ENCODE results near the gene PRPF8. TPM values are rescaled to one million over a fixed set of nuclear protein-coding genes. Genes with fewer than 3 reads are reported as not detected.

Gene PRPF8
- total and polyA plus RNA-seq, 3 experiments from 2014 or later: 209 to 447 (median 430) TPM

GRCh38 chr17:1625053-1625452, 59.6 kb downstream of the PRPF8 start:
- Histone ChIP-seq H3K9me3 (ENCODE audit: low read length) (no peaks in the 10 kb centered on the region), H3K4me1 (ENCODE audit: insufficient read depth, low read length) (peaks cover 17% of the 10 kb centered on the region), H3K4me3 (ENCODE audit: low read length) (no peak overlapping the region), H3K27me3 (ENCODE audit: insufficient read depth, low read length, poor library complexity, severe bottlenecking) (no peaks in the 10 kb centered on the region), H3K27ac (ENCODE audit: low read depth, low read length) (no peak overlapping the region), H3K36me3 (ENCODE audit: insufficient read depth, low read length) (no peaks in the 10 kb centered on the region)
- CTCF ChIA-PET: no interaction called here
- Mint-ChIP-seq H3K9me3 (no peaks in the 10 kb centered on the region), H3K36me3 (peaks cover 0 to 7% (median 0%) of the 10 kb centered on the region in 3 donors), H3K4me3 (peak overlapping the region in 1 of 7 donors; percentile 73), H3K27me3 (peaks cover 0 to 6% of the 10 kb centered on the region in 2 donors), H3K27ac (no peak overlapping the region), H3K4me1 (peaks cover 7 to 21% (median 7%) of the 10 kb centered on the region in 3 donors)
- POLR2A ChIA-PET: no interaction called here
- DNase-seq: no peak

- Histone ChIP-seq H3K27me3 (ENCODE audit: insufficient read depth, low read length, poor library complexity, severe bottlenecking) (no peaks in the 10 kb centered on the region), H3K9me3 (ENCODE audit: low read length) (no peaks in the 10 kb centered on the region), H3K36me3 (ENCODE audit: insufficient read depth, low read length) (no peaks in the 10 kb centered on the region), H3K4me3 (ENCODE audit: low read length) (no peak overlapping the region), H3K27ac (ENCODE audit: low read depth, low read length) (no peak overlapping the region), H3K4me1 (ENCODE audit: insufficient read depth, low read length) (peaks cover 15% of the 10 kb centered on the region)
- peaks cover 0 to 7% (median 0%) of the 10 kb centered on the region in 3 donors for H3K36me3 Mint-ChIP-seq
- H3K27me3 Mint-ChIP-seq: peaks cover 0 to 6% of the 10 kb centered on the region in 2 donors
- H3K27ac Mint-ChIP-seq: no peak overlapping the region
- CTCF ChIA-PET: no interaction called here
- H3K9me3 Mint-ChIP-seq: no peaks in the 10 kb centered on the region
- DNase-seq: no peak
- H3K4me3 Mint-ChIP-seq: no peak overlapping the region
- H3K4me1 Mint-ChIP-seq: peaks cover 5 to 19% (median 6%) of the 10 kb centered on the region in 3 donors
- POLR2A ChIA-PET: no interaction called here
Observed at GRCh38 chr17:1624650-1625049, 60.0 kb downstream of the PRPF8 start.

- Histone ChIP-seq H3K9me3 (ENCODE audit: low read length) (no peaks in the 10 kb centered on the region), H3K4me3 (ENCODE audit: low read length) (no peak overlapping the region), H3K36me3 (ENCODE audit: insufficient read depth, low read length) (no peaks in the 10 kb centered on the region), H3K27me3 (ENCODE audit: insufficient read depth, low read length, poor library complexity, severe bottlenecking) (no peaks in the 10 kb centered on the region), H3K27ac (ENCODE audit: low read depth, low read length) (no peak overlapping the region), H3K4me1 (ENCODE audit: insufficient read depth, low read length) (peaks cover 11% of the 10 kb centered on the region)
- peaks cover 0 to under 1% (median 0%) of the 10 kb centered on the region in 3 donors for H3K36me3 Mint-ChIP-seq
- H3K4me1 Mint-ChIP-seq: peaks cover 4 to 13% (median 6%) of the 10 kb centered on the region in 3 donors
- ChIA-PET POLR2A (no interaction called here), CTCF (interaction anchor here (1.2 kb wide), 1 partner anchor 258 kb away, joined by 4 read pairs; no protein-coding TSS in a partner anchor)
- H3K27ac Mint-ChIP-seq: no peak overlapping the region
- peaks cover 0 to 6% of the 10 kb centered on the region in 2 donors for H3K27me3 Mint-ChIP-seq
- no peaks in the 10 kb centered on the region for H3K9me3 Mint-ChIP-seq
- H3K4me3 Mint-ChIP-seq: peak overlapping the region in 1 of 7 donors; percentile 32
- DNase-seq: no peak
Observed at GRCh38 chr17:1623057-1623630, 61.5 kb downstream of the PRPF8 start.

- H3K36me3 ChIP-seq (ENCODE audit: insufficient read depth, low read length): no peaks in the 10 kb centered on the region
- Mint-ChIP-seq H3K4me1 (peaks cover 0 to 1% (median 0%) of the 10 kb centered on the region in 3 donors), H3K27ac (no peak overlapping the region), H3K9me3 (no peaks in the 10 kb centered on the region), H3K27me3 (peaks cover 0 to 2% of the 10 kb centered on the region in 2 donors), H3K4me3 (peak overlapping the region in 1 of 7 donors; percentile 27), H3K36me3 (no peaks in the 10 kb centered on the region)
- no peaks in the 10 kb centered on the region for H3K9me3 ChIP-seq (ENCODE audit: low read length)
- no peak overlapping the region for H3K4me3 ChIP-seq (ENCODE audit: low read length)
- no peak overlapping the region for H3K27ac ChIP-seq (ENCODE audit: low read depth, low read length)
- no peaks in the 10 kb centered on the region for H3K27me3 ChIP-seq (ENCODE audit: insufficient read depth, low read length, poor library complexity, severe bottlenecking)
- ChIA-PET CTCF (interaction anchor here (1.2 kb wide), 1 partner anchor 256 kb away, joined by 4 read pairs; no protein-coding TSS in a partner anchor), POLR2A (no interaction called here)
- no peak for DNase-seq
- no peaks in the 10 kb centered on the region for H3K4me1 ChIP-seq (ENCODE audit: insufficient read depth, low read length)
Observed at GRCh38 chr17:1621273-1621954, 63.3 kb downstream of the PRPF8 start.

GRCh38 chr17:1620486-1620885, 64.2 kb downstream of the PRPF8 start:
- no peak overlapping the region for H3K4me3 ChIP-seq (ENCODE audit: low read length)
- Mint-ChIP-seq H3K4me1 (no peaks in the 10 kb centered on the region), H3K27me3 (peaks cover 0 to 1% of the 10 kb centered on the region in 2 donors), H3K27ac (no peak overlapping the region), H3K4me3 (no peak overlapping the region), H3K9me3 (no peaks in the 10 kb centered on the region), H3K36me3 (no peaks in the 10 kb centered on the region)
- no peak for DNase-seq
- H3K9me3 ChIP-seq (ENCODE audit: low read length): no peaks in the 10 kb centered on the region
- ChIA-PET CTCF (interaction anchor here (1.1 kb wide), 1 partner anchor 9 kb away, joined by 3 read pairs; no protein-coding TSS in a partner anchor), POLR2A (no interaction called here)
- H3K27ac ChIP-seq (ENCODE audit: low read depth, low read length): no peak overlapping the region
- no peaks in the 10 kb centered on the region for H3K27me3 ChIP-seq (ENCODE audit: insufficient read depth, low read length, poor library complexity, severe bottlenecking)
- H3K36me3 ChIP-seq (ENCODE audit: insufficient read depth, low read length): no peaks in the 10 kb centered on the region
- no peaks in the 10 kb centered on the region for H3K4me1 ChIP-seq (ENCODE audit: insufficient read depth, low read length)

GRCh38 chr17:1617620-1618174, 67.0 kb downstream of the PRPF8 start:
- Histone ChIP-seq H3K27me3 (ENCODE audit: insufficient read depth, low read length, poor library complexity, severe bottlenecking) (no peaks in the 10 kb centered on the region), H3K4me1 (ENCODE audit: insufficient read depth, low read length) (no peaks in the 10 kb centered on the region), H3K36me3 (ENCODE audit: insufficient read depth, low read length) (no peaks in the 10 kb centered on the region), H3K27ac (ENCODE audit: low read depth, low read length) (no peak overlapping the region), H3K9me3 (ENCODE audit: low read length) (no peaks in the 10 kb centered on the region), H3K4me3 (ENCODE audit: low read length) (no peak overlapping the region)
- peak overlapping the region in 1 of 7 donors; percentile 27 for H3K4me3 Mint-ChIP-seq
- CTCF ChIA-PET: interaction anchor here (1.2 kb wide), 1 partner anchor 12 kb away, joined by 4 read pairs; no protein-coding TSS in a partner anchor
- no peaks in the 10 kb centered on the region for H3K4me1 Mint-ChIP-seq
- peak overlapping the region in 1 of 8 donors; percentile 54 for H3K27ac Mint-ChIP-seq
- no peaks in the 10 kb centered on the region for H3K9me3 Mint-ChIP-seq
- peaks cover 0 to 1% of the 10 kb centered on the region in 2 donors for H3K27me3 Mint-ChIP-seq
- DNase-seq: no peak
- POLR2A ChIA-PET: interaction anchor here (0.7 to 0.9 kb wide), 2 partner anchors 11 to 13 kb away, joined by 3 read pairs; partner anchors contain the start of gene SLC43A2
- H3K36me3 Mint-ChIP-seq: no peaks in the 10 kb centered on the region

GRCh38 chr17:1616101-1616500, 68.6 kb downstream of the PRPF8 start:
- H3K4me3 ChIP-seq (ENCODE audit: low read length): no peak overlapping the region
- Mint-ChIP-seq H3K27me3 (peaks cover 0 to 1% of the 10 kb centered on the region in 2 donors), H3K4me3 (no peak overlapping the region), H3K27ac (peak overlapping the region in 1 of 8 donors; percentile 70), H3K9me3 (no peaks in the 10 kb centered on the region), H3K4me1 (no peaks in the 10 kb centered on the region), H3K36me3 (no peaks in the 10 kb centered on the region)
- no peak overlapping the region for H3K27ac ChIP-seq (ENCODE audit: low read depth, low read length)
- ChIA-PET CTCF (interaction anchor here (0.6 to 1.2 kb wide), 3 partner anchors 14 to 287 kb away, joined by 3 read pairs; no protein-coding TSS in a partner anchor), POLR2A (interaction anchor here (0.5 kb wide), 2 partner anchors 276 to 686 kb away, joined by 3 to 6 read pairs; no protein-coding TSS in a partner anchor)
- H3K4me1 ChIP-seq (ENCODE audit: insufficient read depth, low read length): no peaks in the 10 kb centered on the region
- H3K36me3 ChIP-seq (ENCODE audit: insufficient read depth, low read length): no peaks in the 10 kb centered on the region
- DNase-seq: no peak
- H3K9me3 ChIP-seq (ENCODE audit: low read length): no peaks in the 10 kb centered on the region
- no peaks in the 10 kb centered on the region for H3K27me3 ChIP-seq (ENCODE audit: insufficient read depth, low read length, poor library complexity, severe bottlenecking)

- Histone ChIP-seq H3K27me3 (ENCODE audit: insufficient read depth, low read length, poor library complexity, severe bottlenecking) (no peaks in the 10 kb centered on the region), H3K4me1 (ENCODE audit: insufficient read depth, low read length) (no peaks in the 10 kb centered on the region), H3K9me3 (ENCODE audit: low read length) (no peaks in the 10 kb centered on the region), H3K36me3 (ENCODE audit: insufficient read depth, low read length) (no peaks in the 10 kb centered on the region), H3K4me3 (ENCODE audit: low read length) (no peak overlapping the region), H3K27ac (ENCODE audit: low read depth, low read length) (no peak overlapping the region)
- ChIA-PET POLR2A (no interaction called here), CTCF (interaction anchor here (1.1 kb wide), 1 partner anchor 16 kb away, joined by 4 read pairs; no protein-coding TSS in a partner anchor)
- H3K27ac Mint-ChIP-seq: no peak overlapping the region
- no peak overlapping the region for H3K4me3 Mint-ChIP-seq
- no peaks in the 10 kb centered on the region for H3K9me3 Mint-ChIP-seq
- H3K27me3 Mint-ChIP-seq: no peaks in the 10 kb centered on the region
- H3K36me3 Mint-ChIP-seq: no peaks in the 10 kb centered on the region
- DNase-seq: no peak
- H3K4me1 Mint-ChIP-seq: peaks cover 1 to 2% (median 1%) of the 10 kb centered on the region in 3 donors
Observed at GRCh38 chr17:1612400-1612799, 72.3 kb downstream of the PRPF8 start.
